GM23248 (cell line): Measurements from ENCODE around the gene GSG1L.

ENCODE experiments used
- EZH2 ChIP-seq: fragments of 200-600 bp; sonication (generic); IDR thresholded peaks from 2 replicates; pipeline ENCODE4 v1.6.1; 2018; ENCODE audit warnings: antibody characterized with exemption, mild to moderate bottlenecking; ENCODE audit not compliant: insufficient read depth, poor library complexity, severe bottlenecking
- EZH2phosphoT487 ChIP-seq: fragments of 200-600 bp; sonication (generic); IDR thresholded peaks from 2 replicates; pipeline ENCODE4 v1.6.1; 2018; ENCODE audit warnings: antibody characterized with exemption, moderate library complexity, mild to moderate bottlenecking, low read depth; ENCODE audit not compliant: insufficient read depth

DNA sequence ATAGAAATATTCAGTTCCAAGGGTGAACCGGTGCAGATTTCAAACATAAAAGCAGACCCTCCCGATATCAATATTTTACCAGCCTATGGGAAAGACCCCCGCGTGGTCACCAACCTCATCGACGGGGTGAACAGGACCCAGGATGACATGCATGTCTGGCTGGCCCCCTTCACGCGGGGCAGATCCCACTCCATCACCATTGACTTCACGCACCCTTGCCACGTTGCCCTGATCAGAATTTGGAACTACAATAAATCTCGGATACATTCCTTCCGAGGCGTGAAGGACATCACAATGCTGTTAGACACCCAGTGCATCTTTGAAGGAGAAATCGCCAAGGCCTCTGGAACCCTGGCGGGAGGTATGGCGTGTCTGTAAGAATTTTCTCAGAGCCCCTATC, 313.6 kb downstream of the GSG1L start:
- TF ChIP-seq EZH2 (no peak), EZH2phosphoT487 (no peak)
